Neural progenitor cell (in vitro differentiated cells): ENCODE results near the gene PODN. TPM values are rescaled to one million over a fixed set of nuclear protein-coding genes. Genes with fewer than 3 reads are reported as not detected.

ENCODE experiments used
- DNase-seq: peaks from one replicate; pipeline ENCODE4 v3.0.0-alpha.2; 2016; ENCODE audit warnings: low spot score
- H2AFZ ChIP-seq: fragments of 200-600 bp; sonication (generic); replicated peaks from 2 replicates; pipeline ENCODE4 v1.6.1; 2016; ENCODE audit warnings: antibody characterized with exemption
- H3F3A ChIP-seq: fragments of 200-600 bp; sonication (generic); 2 replicates; pipeline ENCODE4 v1.6.1; 2016; ENCODE audit warnings: antibody characterized with exemption, low read depth
- H3K27ac ChIP-seq: fragments of 200-600 bp; sonication (generic); 2 replicates; pipeline ENCODE4 v1.5.1; 2016; ENCODE audit warnings: mild to moderate bottlenecking
- H3K27me3 ChIP-seq: fragments of 200-600 bp; sonication (generic); 2 replicates; pipeline ENCODE4 v1.6.1; 2016; ENCODE audit warnings: mild to moderate bottlenecking, moderate library complexity
- H3K36me3 ChIP-seq: fragments of 200-600 bp; sonication (generic); 2 replicates; pipeline ENCODE4 v1.5.1; 2016
- H3K4me1 ChIP-seq: fragments of 200-600 bp; sonication (generic); 2 replicates; pipeline ENCODE4 v1.6.1; 2016; ENCODE audit warnings: mixed run types
- H3K4me2 ChIP-seq: fragments of 200-600 bp; sonication (generic); 2 replicates; pipeline ENCODE4 v1.6.1; 2016
- H3K4me3 ChIP-seq: fragments of 200-600 bp; sonication (generic); 2 replicates; pipeline ENCODE4 v1.5.1; 2016
- H3K79me2 ChIP-seq: fragments of 200-600 bp; sonication (generic); 2 replicates; pipeline ENCODE4 v1.6.1; 2016; ENCODE audit warnings: low read depth
- H3K9ac ChIP-seq: fragments of 200-600 bp; sonication (generic); 2 replicates; pipeline ENCODE4 v1.6.1; 2016
- H3K9me3 ChIP-seq: fragments of 200-600 bp; sonication (generic); 2 replicates; pipeline ENCODE4 v1.5.1; 2016; ENCODE audit warnings: low read depth
- H4K20me1 ChIP-seq: fragments of 200-600 bp; sonication (generic); 2 replicates; pipeline ENCODE4 v1.6.1; 2016; ENCODE audit warnings: low read depth
- H3K27ac Mint-ChIP-seq: 3 replicates; pipeline ENCODE4 v1.8.0; 2021; ENCODE audit warnings: mixed read lengths
- H3K27me3 Mint-ChIP-seq: 2 replicates; pipeline ENCODE4 v1.8.0; 2022; ENCODE audit warnings: low read depth, mild to moderate bottlenecking, inconsistent platforms, moderate library complexity, mixed read lengths; ENCODE audit not compliant: insufficient read depth
- H3K36me3 Mint-ChIP-seq: 3 replicates; pipeline ENCODE4 v1.8.0; 2021; ENCODE audit warnings: mixed read lengths
- H3K4me1 Mint-ChIP-seq: 3 replicates; pipeline ENCODE4 v1.8.0; 2021; ENCODE audit warnings: mixed read lengths
- H3K4me3 Mint-ChIP-seq: 3 replicates; pipeline ENCODE4 v1.8.0; 2021; ENCODE audit warnings: mild to moderate bottlenecking, moderate library complexity, mixed read lengths
- H3K9me3 Mint-ChIP-seq: 3 replicates; pipeline ENCODE4 v1.8.0; 2020; ENCODE audit warnings: mixed read lengths
- CTCF ChIP-seq: fragments of 200-600 bp; sonication (generic); IDR thresholded peaks from 2 replicates; pipeline ENCODE4 v1.5.1; 2017; ENCODE audit warnings: antibody characterized with exemption, mild to moderate bottlenecking
- EZH2 ChIP-seq: fragments of 200-600 bp; sonication (generic); IDR thresholded peaks from 2 replicates; pipeline ENCODE4 v1.6.1; 2017; ENCODE audit warnings: antibody characterized with exemption, mild to moderate bottlenecking, moderate library complexity
- EZH2phosphoT487 ChIP-seq: fragments of 200-600 bp; sonication (generic); IDR thresholded peaks from 2 replicates; pipeline ENCODE4 v1.6.1; 2017; ENCODE audit warnings: antibody characterized with exemption
- total RNA-seq: library from RNA; depleted of rRNA; stranded (reverse); fragments of >200 nt; gene quantifications from 2 replicates; pipeline ENCODE4 v1.2.3, GENCODE V29; 2015; ENCODE audit warnings: low replicate concordance

The PODN gene
- total RNA-seq, 1 donor from 2014 or later: not detected

- Histone ChIP-seq H3K4me1 (peaks cover 20% of the 10 kb centered on the region), H3K27ac (no peak overlapping the region), H3K27me3 (peaks cover 43% of the 10 kb centered on the region), H4K20me1 (peaks cover 6% of the 10 kb centered on the region), H3K9ac (no peak overlapping the region), H3F3A (peaks cover 9% of the 10 kb centered on the region), H3K79me2 (no peaks in the 10 kb centered on the region), H3K9me3 (no peaks in the 10 kb centered on the region), H3K4me3 (no peak overlapping the region), H3K36me3 (no peaks in the 10 kb centered on the region), H2AFZ (no peak overlapping the region), H3K4me2 (no peak overlapping the region)
- no peaks in the 10 kb centered on the region for H3K36me3 Mint-ChIP-seq
- H3K4me1 Mint-ChIP-seq: peaks cover 27% of the 10 kb centered on the region
- peaks cover 5% of the 10 kb centered on the region for H3K9me3 Mint-ChIP-seq
- H3K27me3 Mint-ChIP-seq: peaks cover 17% of the 10 kb centered on the region
- DNase-seq: no peak
- H3K4me3 Mint-ChIP-seq: no peak overlapping the region
- peak overlapping the region; percentile 30 for H3K27ac Mint-ChIP-seq
- TF ChIP-seq EZH2phosphoT487 (no peak), CTCF (no peak), EZH2 (no peak)
Observed at GRCh38 chr1:53111073-53111556, 49.1 kb downstream of the PODN start.

GRCh38 chr1:53111693-53112092 is 49.7 kb downstream of the PODN start:
- Mint-ChIP-seq H3K27ac (peak overlapping the region; percentile 30), H3K36me3 (no peaks in the 10 kb centered on the region), H3K4me3 (no peak overlapping the region), H3K27me3 (peaks cover 17% of the 10 kb centered on the region), H3K4me1 (peaks cover 30% of the 10 kb centered on the region), H3K9me3 (peaks cover 5% of the 10 kb centered on the region)
- no peak for DNase-seq
- Histone ChIP-seq H3K9ac (no peak overlapping the region), H3K9me3 (no peaks in the 10 kb centered on the region), H2AFZ (no peak overlapping the region), H3K79me2 (no peaks in the 10 kb centered on the region), H3F3A (peaks cover 15% of the 10 kb centered on the region), H4K20me1 (peaks cover 11% of the 10 kb centered on the region), H3K27ac (no peak overlapping the region), H3K4me3 (no peak overlapping the region), H3K27me3 (peaks cover 46% of the 10 kb centered on the region), H3K36me3 (no peaks in the 10 kb centered on the region), H3K4me1 (peaks cover 26% of the 10 kb centered on the region), H3K4me2 (no peak overlapping the region)
- TF ChIP-seq CTCF: no peak

- peaks cover 11% of the 10 kb centered on the region for H4K20me1 ChIP-seq
- no peak overlapping the region for H2AFZ ChIP-seq
- no peak overlapping the region for H3K9ac ChIP-seq
- no peak for DNase-seq
- H3K36me3 ChIP-seq: no peaks in the 10 kb centered on the region
- H3K27me3 ChIP-seq: peaks cover 52% of the 10 kb centered on the region
- H3F3A ChIP-seq: peaks cover 21% of the 10 kb centered on the region
- Mint-ChIP-seq H3K36me3 (no peaks in the 10 kb centered on the region), H3K27ac (no peak overlapping the region), H3K9me3 (peaks cover 5% of the 10 kb centered on the region), H3K27me3 (peaks cover 20% of the 10 kb centered on the region), H3K4me3 (no peak overlapping the region), H3K4me1 (peaks cover 36% of the 10 kb centered on the region)
- no peaks in the 10 kb centered on the region for H3K79me2 ChIP-seq
- peaks cover 28% of the 10 kb centered on the region for H3K4me1 ChIP-seq
- no peak overlapping the region for H3K4me3 ChIP-seq
- no peak overlapping the region for H3K27ac ChIP-seq
- TF ChIP-seq EZH2: no peak
- no peak for TF ChIP-seq CTCF
- TF ChIP-seq EZH2phosphoT487: no peak
- H3K9me3 ChIP-seq: no peaks in the 10 kb centered on the region
- no peak overlapping the region for H3K4me2 ChIP-seq
Observed at GRCh38 chr1:53112271-53112774, 50.3 kb downstream of the PODN start.
